IPS-15b (cell line): ENCODE measurements around the gene IFT52.
A peak's percentile ranks its signal among the peaks of the same experiment; 100 is the strongest.

Experiments
- H3K27me3 ChIP-seq: one replicate; pipeline ENCODE4 v1.6.1; 2013; ENCODE audit warnings: low read length; ENCODE audit not compliant: control insufficient read depth, insufficient read depth
- H3K36me3 ChIP-seq: one replicate; pipeline ENCODE4 v1.6.1; 2013; ENCODE audit warnings: low read length; ENCODE audit not compliant: control insufficient read depth, insufficient read depth
- H3K4me1 ChIP-seq: one replicate; pipeline ENCODE4 v1.6.1; 2013; ENCODE audit warnings: mild to moderate bottlenecking, low read length; ENCODE audit not compliant: control insufficient read depth, insufficient read depth
- H3K4me3 ChIP-seq: one replicate; pipeline ENCODE4 v1.5.1; 2013; ENCODE audit warnings: low read depth, low read length
- H3K9ac ChIP-seq: one replicate; pipeline ENCODE4 v1.6.1; 2013; ENCODE audit warnings: low read depth, mild to moderate bottlenecking, low read length
- H3K9me3 ChIP-seq: one replicate; pipeline ENCODE4 v1.6.1; 2013; ENCODE audit warnings: mild to moderate bottlenecking, low read length; ENCODE audit not compliant: control insufficient read depth, insufficient read depth

The IFT52 gene, protein sequence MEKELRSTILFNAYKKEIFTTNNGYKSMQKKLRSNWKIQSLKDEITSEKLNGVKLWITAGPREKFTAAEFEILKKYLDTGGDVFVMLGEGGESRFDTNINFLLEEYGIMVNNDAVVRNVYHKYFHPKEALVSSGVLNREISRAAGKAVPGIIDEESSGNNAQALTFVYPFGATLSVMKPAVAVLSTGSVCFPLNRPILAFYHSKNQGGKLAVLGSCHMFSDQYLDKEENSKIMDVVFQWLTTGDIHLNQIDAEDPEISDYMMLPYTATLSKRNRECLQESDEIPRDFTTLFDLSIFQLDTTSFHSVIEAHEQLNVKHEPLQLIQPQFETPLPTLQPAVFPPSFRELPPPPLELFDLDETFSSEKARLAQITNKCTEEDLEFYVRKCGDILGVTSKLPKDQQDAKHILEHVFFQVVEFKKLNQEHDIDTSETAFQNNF

DNA sequence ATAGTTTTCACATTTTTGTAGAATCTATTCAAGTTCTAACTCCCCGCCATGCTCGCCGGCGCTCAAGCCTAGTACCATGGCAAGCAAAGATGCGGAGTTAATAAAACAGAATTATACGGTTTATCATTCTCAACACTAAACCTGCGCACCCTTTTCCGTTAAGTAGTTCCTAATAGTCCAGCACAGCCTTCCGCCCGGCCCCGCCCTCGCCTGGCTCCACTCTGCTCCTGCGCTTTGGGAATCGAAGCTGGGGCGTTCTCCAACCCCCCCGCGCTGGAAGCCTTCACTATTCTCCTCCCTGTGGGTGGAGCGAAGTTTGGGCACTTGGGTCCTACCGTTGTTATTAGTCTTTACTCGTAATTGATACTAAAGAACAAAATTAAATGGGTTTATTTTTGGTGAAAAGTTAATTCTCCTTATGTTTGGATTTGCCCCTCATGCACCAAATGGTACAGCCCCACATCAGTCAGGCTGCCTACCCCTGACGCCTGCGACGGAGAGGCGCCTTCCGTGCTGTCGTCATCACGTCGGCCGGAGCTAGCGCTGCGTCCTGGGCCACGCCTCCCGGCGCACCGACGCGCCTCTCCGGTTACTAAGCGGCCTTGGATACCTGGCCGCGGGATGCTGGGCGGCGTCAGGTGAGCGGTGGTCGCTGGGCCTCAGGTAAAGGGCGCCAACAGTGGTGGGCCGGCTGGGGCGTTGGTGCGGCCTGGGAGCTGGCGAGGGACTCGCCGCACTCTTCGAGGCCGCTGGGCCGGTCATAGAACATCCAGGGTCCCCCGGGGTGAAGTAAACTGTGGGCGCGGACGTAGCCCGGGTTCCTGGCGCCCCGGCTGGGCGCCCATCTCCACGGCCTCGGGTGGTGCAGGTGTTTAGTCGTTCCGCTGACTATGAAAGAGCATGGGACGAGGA lies at the start of gene IFT52:
Gene IFT52 (plus strand): TSS at position 546 of the 912 bp plus-strand sequence. CDS start 3,762 bp downstream, outside the sequence.
- Histone ChIP-seq H3K4me1 (no peaks in the 10 kb centered on the region), H3K4me3 (peak within 1 kb of the TSS; percentile 92), H3K9me3 (no peaks in the 10 kb centered on the region), H3K9ac (peak within 1 kb of the TSS; percentile 85), H3K27me3 (no peaks in the 10 kb centered on the region), H3K36me3 (peaks cover 6% of the 10 kb centered on the region)

DNA sequence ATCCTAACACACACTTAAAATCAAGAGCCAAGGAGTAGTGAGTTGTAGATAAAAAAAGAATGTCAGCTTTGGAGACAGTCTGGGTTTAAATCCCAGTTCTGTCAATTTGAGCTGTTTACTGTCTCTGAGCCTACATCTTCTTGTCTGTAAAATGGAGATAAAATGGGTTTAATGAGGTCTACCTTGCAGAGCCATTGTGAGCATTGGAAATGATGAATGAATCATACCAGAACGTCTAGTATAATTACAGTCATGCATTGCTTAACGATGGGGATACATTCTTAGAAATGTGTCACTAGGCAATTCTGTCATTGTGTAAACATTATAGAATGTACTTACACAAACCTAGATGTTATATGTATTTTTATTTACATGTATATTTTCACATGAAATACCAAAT lies 49.5 kb upstream of the IFT52 start:
- Histone ChIP-seq H3K4me1 (no peaks in the 10 kb centered on the region), H3K27me3 (no peaks in the 10 kb centered on the region), H3K4me3 (no peak overlapping the region), H3K9me3 (no peaks in the 10 kb centered on the region), H3K9ac (no peak overlapping the region), H3K36me3 (peaks cover 3% of the 10 kb centered on the region)

DNA sequence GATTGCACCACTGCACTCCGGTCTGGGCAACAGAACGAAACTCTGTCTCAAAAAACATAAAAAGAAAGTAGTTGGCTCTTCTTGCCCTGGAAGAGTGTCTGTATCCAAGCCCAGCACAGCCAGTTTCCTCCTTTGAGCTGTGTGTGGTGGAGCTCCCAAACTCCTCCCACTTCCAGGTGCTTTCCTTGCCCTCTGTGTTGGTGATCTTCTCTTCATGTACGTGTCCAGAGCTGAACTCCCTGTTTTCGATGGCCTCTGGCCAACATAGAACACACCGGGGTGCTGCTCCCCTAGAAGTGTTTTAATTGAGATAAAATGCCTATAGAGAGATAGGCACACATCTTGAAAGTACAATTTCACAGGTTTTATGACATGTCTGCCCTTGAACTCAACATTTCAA lies 48.6 kb upstream of the IFT52 start:
- H3K9ac ChIP-seq = no peak overlapping the region
- peaks cover 2% of the 10 kb centered on the region for H3K36me3 ChIP-seq
- no peaks in the 10 kb centered on the region for H3K9me3 ChIP-seq

GRCh38 chr20:43542674-43543073 lies 48.1 kb upstream of the IFT52 start:
- no peaks in the 10 kb centered on the region for H3K27me3 ChIP-seq
- peaks cover 2% of the 10 kb centered on the region for H3K36me3 ChIP-seq
- H3K9me3 ChIP-seq = no peaks in the 10 kb centered on the region
- no peak overlapping the region for H3K4me3 ChIP-seq
- H3K4me1 ChIP-seq = no peaks in the 10 kb centered on the region
- H3K9ac ChIP-seq = no peak overlapping the region

More for the DNA sequence above, 48.6 kb upstream of the IFT52 start:
- H3K4me3 ChIP-seq = no peak overlapping the region
- no peaks in the 10 kb centered on the region for H3K27me3 ChIP-seq
- no peaks in the 10 kb centered on the region for H3K4me1 ChIP-seq

DNA sequence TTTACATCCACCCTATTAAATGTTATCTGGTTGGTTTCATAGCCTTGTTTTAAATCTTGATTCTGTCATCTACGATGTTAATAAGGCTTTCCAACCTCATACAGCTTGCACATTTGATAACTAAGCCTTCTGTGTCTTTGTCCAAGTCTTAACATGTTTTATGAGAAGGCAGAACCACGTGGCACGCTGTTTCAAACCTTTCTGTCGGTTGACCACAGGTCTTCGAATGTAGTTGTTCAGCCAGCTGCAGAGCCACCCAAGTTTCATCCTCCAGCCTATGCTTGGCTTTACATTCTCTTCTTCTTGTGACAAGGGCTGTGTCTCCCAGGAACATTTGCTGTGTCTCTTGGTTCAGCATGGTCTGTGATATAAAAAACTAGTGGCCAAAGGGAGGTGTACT lies 47.6 kb upstream of the IFT52 start:
- peaks cover 2% of the 10 kb centered on the region for H3K36me3 ChIP-seq
- no peaks in the 10 kb centered on the region for H3K4me1 ChIP-seq
- no peak overlapping the region for H3K4me3 ChIP-seq
- H3K9me3 ChIP-seq = no peaks in the 10 kb centered on the region
- no peak overlapping the region for H3K9ac ChIP-seq
- no peaks in the 10 kb centered on the region for H3K27me3 ChIP-seq

- no peaks in the 10 kb centered on the region for H3K36me3 ChIP-seq
- no peaks in the 10 kb centered on the region for H3K27me3 ChIP-seq
- H3K9ac ChIP-seq = no peak overlapping the region
- no peaks in the 10 kb centered on the region for H3K4me1 ChIP-seq
- H3K4me3 ChIP-seq = no peak overlapping the region
- no peaks in the 10 kb centered on the region for H3K9me3 ChIP-seq
Measured at GRCh38 chr20:43544501-43544900, 46.2 kb upstream of the IFT52 start.

GRCh38 chr20:43545837-43546578 lies 44.7 kb upstream of the IFT52 start:
- Histone ChIP-seq H3K4me1 (no peaks in the 10 kb centered on the region), H3K9me3 (no peaks in the 10 kb centered on the region), H3K9ac (no peak overlapping the region), H3K4me3 (no peak overlapping the region), H3K27me3 (no peaks in the 10 kb centered on the region), H3K36me3 (no peaks in the 10 kb centered on the region)

DNA sequence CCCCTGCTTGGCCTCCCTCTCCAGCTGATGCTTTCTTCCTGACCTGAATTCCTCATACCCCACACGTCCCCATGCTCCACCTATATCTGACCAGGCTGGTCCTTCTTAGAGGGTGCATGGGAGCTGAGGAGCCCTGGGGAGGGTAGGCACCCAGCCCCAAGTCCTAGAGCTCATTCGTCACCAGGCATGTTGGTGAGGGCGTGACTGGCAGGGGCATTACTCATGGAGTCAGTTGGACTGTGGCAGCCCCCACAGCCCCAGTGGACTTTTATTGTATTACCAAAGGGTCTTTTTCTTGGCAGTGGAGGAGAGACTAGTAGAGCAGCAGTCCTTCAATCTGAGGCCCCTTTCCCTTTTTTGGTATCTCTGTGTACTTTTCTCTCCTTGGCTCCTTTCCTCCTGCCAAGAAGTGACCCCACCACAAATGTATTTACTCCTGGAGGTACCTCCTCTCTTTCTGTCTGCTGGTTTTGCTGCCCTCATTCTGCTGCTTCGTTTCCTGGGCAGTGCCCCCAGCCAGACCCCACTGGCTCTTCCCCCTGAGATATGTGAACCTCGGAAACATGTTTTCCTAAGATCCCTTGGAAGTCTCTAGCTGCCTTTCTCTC lies 42.4 kb upstream of the IFT52 start:
- H3K9me3 ChIP-seq = no peaks in the 10 kb centered on the region

GRCh38 chr20:43549416-43550065 lies 41.2 kb upstream of the IFT52 start:
- Histone ChIP-seq H3K4me1 (no peaks in the 10 kb centered on the region), H3K36me3 (no peaks in the 10 kb centered on the region), H3K4me3 (no peak overlapping the region), H3K9me3 (no peaks in the 10 kb centered on the region), H3K9ac (no peak overlapping the region), H3K27me3 (no peaks in the 10 kb centered on the region)

More for the DNA sequence above, 42.4 kb upstream of the IFT52 start:
- Histone ChIP-seq H3K36me3 (no peaks in the 10 kb centered on the region), H3K27me3 (no peaks in the 10 kb centered on the region), H3K4me1 (no peaks in the 10 kb centered on the region), H3K4me3 (no peak overlapping the region), H3K9ac (no peak overlapping the region)

DNA sequence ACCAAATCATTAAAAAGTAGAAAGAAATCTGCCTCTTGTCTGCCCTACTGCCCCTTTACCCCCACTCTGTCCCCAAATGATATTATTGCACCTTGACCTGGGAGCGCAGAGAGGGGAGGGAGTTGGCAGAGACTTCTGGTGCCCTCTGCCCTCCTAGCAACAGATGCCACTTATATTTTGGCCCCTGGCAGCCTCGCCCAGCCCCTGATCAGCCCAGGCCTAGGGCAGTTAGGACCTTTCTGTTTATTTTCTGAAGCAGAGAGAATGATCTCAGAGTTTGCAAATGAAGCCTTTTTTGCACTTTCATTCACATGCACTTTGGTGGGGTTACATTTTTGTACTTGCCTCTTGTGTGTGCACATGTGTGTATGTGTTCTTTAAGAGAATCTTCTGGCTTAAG lies 40.3 kb upstream of the IFT52 start:
- Histone ChIP-seq H3K36me3 (no peaks in the 10 kb centered on the region), H3K27me3 (no peaks in the 10 kb centered on the region)

GRCh38 chr20:43554369-43554768 lies 36.4 kb upstream of the IFT52 start:
- no peaks in the 10 kb centered on the region for H3K27me3 ChIP-seq
- no peaks in the 10 kb centered on the region for H3K36me3 ChIP-seq
- no peaks in the 10 kb centered on the region for H3K4me1 ChIP-seq
- H3K4me3 ChIP-seq = no peak overlapping the region
- no peaks in the 10 kb centered on the region for H3K9me3 ChIP-seq
- H3K9ac ChIP-seq = no peak overlapping the region

More for the DNA sequence above, 40.3 kb upstream of the IFT52 start:
- Histone ChIP-seq H3K9ac (no peak overlapping the region), H3K4me1 (no peaks in the 10 kb centered on the region), H3K4me3 (no peak overlapping the region), H3K9me3 (no peaks in the 10 kb centered on the region)
